ENCODE results near the gene SIX3. TPM values are rescaled to one million over a fixed set of nuclear protein-coding genes. Genes with fewer than 3 reads are reported as not detected.

Gene SIX3
- total RNA-seq, 2 donors from 2014 or later: 1.9 to 5.7 TPM

DNA sequence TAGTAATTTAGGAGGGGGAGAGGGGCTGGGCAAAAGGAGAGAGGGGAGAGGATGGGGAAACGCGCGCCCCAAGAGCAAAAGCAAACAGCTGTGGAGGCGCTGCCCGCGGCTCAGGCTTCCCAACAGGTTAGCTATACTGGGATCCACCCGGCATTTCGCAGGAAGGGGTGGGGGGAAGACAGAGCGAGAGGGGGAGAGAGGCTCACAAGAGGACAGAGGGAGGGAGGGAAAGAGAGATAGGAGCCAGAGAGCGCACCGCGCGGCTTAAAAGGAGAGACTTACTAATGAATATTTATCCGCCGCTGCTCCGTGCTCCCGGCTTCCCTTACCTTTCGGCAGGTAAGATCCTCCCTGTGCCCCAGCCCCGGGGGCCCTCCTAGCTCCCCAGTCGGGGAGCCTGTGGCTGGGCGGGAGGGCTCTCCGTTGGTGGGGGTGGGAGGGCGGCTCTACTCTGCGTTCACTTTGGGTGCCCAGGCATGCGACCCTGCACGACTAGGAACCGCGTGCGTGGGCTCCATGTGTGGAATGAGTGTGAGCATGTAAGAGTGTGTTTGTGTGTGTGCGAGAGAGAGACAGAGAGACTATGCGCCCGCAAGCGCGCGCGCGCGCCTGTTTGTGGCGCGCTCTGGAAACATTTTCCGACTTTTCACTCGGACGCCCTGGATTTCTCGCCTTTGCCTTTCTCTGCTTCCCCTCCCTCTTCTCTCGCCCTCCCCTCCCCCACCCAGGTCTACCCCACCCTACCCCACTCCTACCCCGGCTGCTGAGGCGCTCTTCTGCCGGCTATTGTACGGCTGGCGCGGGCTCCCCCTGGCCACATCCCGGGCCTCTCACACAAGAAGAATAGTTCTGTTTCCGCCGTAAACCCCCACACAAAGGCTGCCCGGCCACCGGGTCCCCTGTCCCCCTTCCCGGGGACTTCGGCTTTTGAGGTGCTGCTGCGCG lies 7.2 kb upstream of the SIX3 start:
- peaks cover 38% of the 10 kb centered on the region for H3K4me1 Mint-ChIP-seq

DNA sequence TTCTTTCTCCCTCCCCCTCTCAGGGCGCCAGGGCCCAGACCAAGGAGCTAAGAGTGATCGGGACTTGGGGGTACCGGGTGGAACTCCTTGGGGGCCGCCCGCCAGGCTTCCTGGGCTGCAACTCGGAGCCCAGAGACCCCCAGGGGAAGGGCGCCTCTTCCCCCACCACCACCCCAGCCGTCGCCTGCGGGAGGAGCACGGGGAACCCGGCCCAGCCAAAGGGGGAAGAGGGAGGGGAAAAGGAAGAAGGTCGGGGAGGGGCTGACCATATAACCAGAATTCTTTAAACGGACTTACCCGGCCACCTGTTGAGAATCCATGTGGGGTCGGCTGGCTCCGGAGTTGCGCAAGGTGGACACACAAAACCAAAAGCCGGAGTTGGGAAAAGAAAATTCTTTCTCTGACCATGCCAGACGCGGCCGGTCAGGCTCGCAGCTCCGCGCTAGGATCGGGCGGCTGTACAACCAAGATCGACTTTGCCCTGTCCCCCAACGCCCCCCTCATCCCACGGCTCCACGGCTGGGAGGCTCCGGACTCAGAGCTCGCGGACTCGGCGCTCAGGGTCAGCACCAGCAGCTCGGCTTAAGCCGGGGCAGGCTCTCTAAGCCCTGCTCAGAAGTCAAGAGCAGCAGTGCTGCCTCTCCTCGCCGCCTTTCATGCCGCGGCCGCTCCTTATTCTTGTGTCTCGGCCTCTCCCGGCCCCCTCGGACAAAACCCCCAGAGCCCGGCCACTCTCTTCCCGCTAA lies 6.3 kb upstream of the SIX3 start:
- peak; percentile 85 for DNase-seq
- Mint-ChIP-seq H3K36me3 (ENCODE audit: low read depth) (no peaks in the 10 kb centered on the region), H3K27ac (no peak overlapping the region), H3K4me3 (peak overlapping the region; percentile 69), H3K27me3 (ENCODE audit: insufficient read depth) (peaks cover 91% of the 10 kb centered on the region), H3K4me1 (peaks cover 43% of the 10 kb centered on the region), H3K9me3 (no peaks in the 10 kb centered on the region)
- Histone ChIP-seq H3K36me3 (ENCODE audit: control insufficient read depth, insufficient read depth, low read length) (no peaks in the 10 kb centered on the region), H3K4me1 (ENCODE audit: control insufficient read depth, insufficient read depth, low read length) (peaks cover 15% of the 10 kb centered on the region), H3K27ac (ENCODE audit: low read depth, low read length) (no peak overlapping the region), H3K9me3 (ENCODE audit: control insufficient read depth, low read length) (no peaks in the 10 kb centered on the region), H3K27me3 (ENCODE audit: control insufficient read depth, insufficient read depth, low read length, poor library complexity, severe bottlenecking) (peaks cover 100% of the 10 kb centered on the region), H3K9ac (ENCODE audit: extremely low read depth, low read length, poor library complexity, severe bottlenecking) (no peak overlapping the region), H3K4me3 (ENCODE audit: low read length) (peak overlapping the region; percentile 77)
- WGBS, 2 experiments (ENCODE audit: insufficient coverage in 1 of 2, insufficient read length in 1 of 2): 1 to 2% methylated on average over 18 to 47 of the region's 48 CpGs
- TF ChIP-seq, protein P1, sequence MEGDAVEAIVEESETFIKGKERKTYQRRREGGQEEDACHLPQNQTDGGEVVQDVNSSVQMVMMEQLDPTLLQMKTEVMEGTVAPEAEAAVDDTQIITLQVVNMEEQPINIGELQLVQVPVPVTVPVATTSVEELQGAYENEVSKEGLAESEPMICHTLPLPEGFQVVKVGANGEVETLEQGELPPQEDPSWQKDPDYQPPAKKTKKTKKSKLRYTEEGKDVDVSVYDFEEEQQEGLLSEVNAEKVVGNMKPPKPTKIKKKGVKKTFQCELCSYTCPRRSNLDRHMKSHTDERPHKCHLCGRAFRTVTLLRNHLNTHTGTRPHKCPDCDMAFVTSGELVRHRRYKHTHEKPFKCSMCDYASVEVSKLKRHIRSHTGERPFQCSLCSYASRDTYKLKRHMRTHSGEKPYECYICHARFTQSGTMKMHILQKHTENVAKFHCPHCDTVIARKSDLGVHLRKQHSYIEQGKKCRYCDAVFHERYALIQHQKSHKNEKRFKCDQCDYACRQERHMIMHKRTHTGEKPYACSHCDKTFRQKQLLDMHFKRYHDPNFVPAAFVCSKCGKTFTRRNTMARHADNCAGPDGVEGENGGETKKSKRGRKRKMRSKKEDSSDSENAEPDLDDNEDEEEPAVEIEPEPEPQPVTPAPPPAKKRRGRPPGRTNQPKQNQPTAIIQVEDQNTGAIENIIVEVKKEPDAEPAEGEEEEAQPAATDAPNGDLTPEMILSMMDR (conservative IDR thresholded peaks at IDR 0.05): no peak

More for the DNA sequence above, 7.2 kb upstream of the SIX3 start:
- no peaks in the 10 kb centered on the region for H3K9me3 Mint-ChIP-seq
- DNase-seq: peak; percentile 83
- WGBS, 2 experiments (ENCODE audit: insufficient coverage in 1 of 2, insufficient read length in 1 of 2): 0% methylated on average over 14 to 60 of the region's 60 CpGs
- H3K27ac Mint-ChIP-seq: no peak overlapping the region
- Histone ChIP-seq H3K4me3 (ENCODE audit: low read length) (peak overlapping the region; percentile 77), H3K9me3 (ENCODE audit: control insufficient read depth, low read length) (no peaks in the 10 kb centered on the region), H3K9ac (ENCODE audit: extremely low read depth, low read length, poor library complexity, severe bottlenecking) (no peak overlapping the region), H3K27me3 (ENCODE audit: control insufficient read depth, insufficient read depth, low read length, poor library complexity, severe bottlenecking) (peaks cover 100% of the 10 kb centered on the region), H3K36me3 (ENCODE audit: control insufficient read depth, insufficient read depth, low read length) (no peaks in the 10 kb centered on the region), H3K27ac (ENCODE audit: low read depth, low read length) (no peak overlapping the region), H3K4me1 (ENCODE audit: control insufficient read depth, insufficient read depth, low read length) (peaks cover 13% of the 10 kb centered on the region)
- no peaks in the 10 kb centered on the region for H3K36me3 Mint-ChIP-seq (ENCODE audit: low read depth)
- peak overlapping the region; percentile 69 for H3K4me3 Mint-ChIP-seq
- peaks cover 89% of the 10 kb centered on the region for H3K27me3 Mint-ChIP-seq (ENCODE audit: insufficient read depth)
- TF ChIP-seq, protein P1 (conservative IDR thresholded peaks at IDR 0.05): no peak

DNA sequence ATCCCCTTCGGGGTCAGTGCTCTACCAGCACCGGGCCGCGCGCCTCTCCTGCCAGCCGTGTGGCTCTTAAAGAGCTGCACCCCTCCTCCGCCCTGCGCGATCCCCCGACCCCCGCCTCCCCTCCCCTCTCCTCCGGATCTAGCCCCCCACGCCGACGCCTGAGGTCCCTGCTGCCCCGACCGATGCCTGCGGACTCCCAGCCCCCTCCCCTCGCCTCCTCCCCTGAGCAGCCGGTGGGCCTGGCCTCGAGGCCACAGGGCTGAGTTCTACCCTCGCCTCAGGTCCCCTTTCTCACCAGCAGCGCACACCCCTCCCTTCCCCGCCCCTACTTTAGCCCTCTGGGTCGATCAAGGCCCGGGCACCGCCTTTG lies 5.8 kb upstream of the SIX3 start:
- H3K9me3 ChIP-seq (ENCODE audit: control insufficient read depth, low read length): no peaks in the 10 kb centered on the region
- no peaks in the 10 kb centered on the region for H3K36me3 ChIP-seq (ENCODE audit: control insufficient read depth, insufficient read depth, low read length)
- H3K4me3 Mint-ChIP-seq: peak overlapping the region; percentile 69
- H3K27me3 ChIP-seq (ENCODE audit: control insufficient read depth, insufficient read depth, low read length, poor library complexity, severe bottlenecking): peaks cover 100% of the 10 kb centered on the region
- peaks cover 15% of the 10 kb centered on the region for H3K4me1 ChIP-seq (ENCODE audit: control insufficient read depth, insufficient read depth, low read length)
- H3K4me3 ChIP-seq (ENCODE audit: low read length): peak overlapping the region; percentile 77
- no peaks in the 10 kb centered on the region for H3K36me3 Mint-ChIP-seq (ENCODE audit: low read depth)
- no peaks in the 10 kb centered on the region for H3K9me3 Mint-ChIP-seq
- H3K4me1 Mint-ChIP-seq: peaks cover 42% of the 10 kb centered on the region
- TF ChIP-seq, protein P1 (conservative IDR thresholded peaks at IDR 0.05): no peak
- DNase-seq: peak; percentile 83
- no peak overlapping the region for H3K27ac ChIP-seq (ENCODE audit: low read depth, low read length)
- 0 to 2% methylated on average over 5 to 26 of the region's 27 CpGs for WGBS, 2 experiments (ENCODE audit: insufficient coverage in 1 of 2, insufficient read length in 1 of 2)
- no peak overlapping the region for H3K9ac ChIP-seq (ENCODE audit: extremely low read depth, low read length, poor library complexity, severe bottlenecking)
- H3K27ac Mint-ChIP-seq: no peak overlapping the region
- peaks cover 91% of the 10 kb centered on the region for H3K27me3 Mint-ChIP-seq (ENCODE audit: insufficient read depth)

Data from endodermal cell (in vitro differentiated cells).